ENCODE data around the gene TMEM240.
"Not testable (repeated sequence)": the region's sequence is repeated elsewhere in the genome, so short reads cannot be mapped to it uniquely, and the experiment has no call there.

The TMEM240 gene

DNA sequence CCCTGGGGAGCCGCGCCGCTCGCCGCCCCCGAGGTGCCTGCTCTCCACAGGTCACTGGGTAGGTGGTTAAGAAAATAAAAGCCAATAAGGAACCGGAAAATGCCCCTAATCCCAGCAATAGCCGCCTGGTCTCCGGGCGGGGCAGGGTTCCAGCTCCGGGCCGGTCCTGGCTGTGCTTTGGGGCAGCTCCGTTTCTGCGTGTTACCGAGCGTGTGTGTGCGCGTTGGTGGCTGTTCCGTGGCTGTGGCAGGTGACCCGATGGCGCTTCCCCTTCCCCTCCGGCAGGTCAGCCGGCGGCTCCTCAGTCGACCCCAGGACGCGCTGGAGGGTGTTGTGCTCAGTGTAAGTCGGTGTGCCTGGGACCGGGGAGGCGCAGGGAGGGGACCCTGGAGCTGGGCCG, 17.2 kb downstream of the TMEM240 start:
- not testable (repeated sequence) for DNase-seq

DNA sequence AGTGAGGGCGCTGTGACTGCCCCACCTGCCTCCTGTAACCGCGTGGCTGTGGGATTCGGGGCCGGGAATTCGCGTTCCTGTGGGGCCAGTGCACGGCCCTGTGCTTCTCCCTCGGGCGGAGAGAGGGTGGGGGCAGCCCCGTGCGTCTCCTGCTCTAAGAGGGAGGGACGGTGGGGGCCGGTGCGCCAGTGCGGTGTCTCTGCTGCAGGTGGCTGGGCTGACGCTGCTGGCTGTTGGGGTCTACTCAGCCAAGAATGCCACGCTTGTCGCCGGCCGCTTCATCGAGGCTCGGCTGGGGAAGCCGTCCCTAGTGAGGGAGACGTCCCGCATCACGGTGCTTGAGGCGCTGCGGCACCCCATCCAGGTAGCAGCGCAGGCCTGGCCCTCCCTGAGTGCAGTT, 17.9 kb downstream of the TMEM240 start:
- DNase-seq, result not testable (repeated sequence)

DNA sequence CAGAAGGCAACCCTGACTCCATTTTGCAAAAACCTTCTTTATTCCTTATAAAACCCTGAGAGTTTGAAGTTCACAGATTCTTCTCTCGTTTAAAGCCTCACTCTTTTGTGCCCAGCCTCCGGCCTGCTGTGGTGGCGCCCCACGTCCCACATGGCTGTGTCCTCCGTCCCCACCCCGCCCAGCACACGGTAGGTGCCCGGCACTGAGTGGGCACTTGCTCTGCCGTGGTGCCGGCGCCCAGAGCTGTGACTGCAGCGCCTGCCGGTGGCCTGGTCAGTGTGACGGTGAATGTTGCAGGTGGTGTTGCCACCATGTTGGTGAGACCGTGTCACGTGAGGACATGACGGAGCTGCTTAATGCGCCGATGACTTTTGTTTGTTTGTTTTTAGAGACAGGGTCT, 19.1 kb downstream of the TMEM240 start:
- DNase-seq, result no peak

DNA sequence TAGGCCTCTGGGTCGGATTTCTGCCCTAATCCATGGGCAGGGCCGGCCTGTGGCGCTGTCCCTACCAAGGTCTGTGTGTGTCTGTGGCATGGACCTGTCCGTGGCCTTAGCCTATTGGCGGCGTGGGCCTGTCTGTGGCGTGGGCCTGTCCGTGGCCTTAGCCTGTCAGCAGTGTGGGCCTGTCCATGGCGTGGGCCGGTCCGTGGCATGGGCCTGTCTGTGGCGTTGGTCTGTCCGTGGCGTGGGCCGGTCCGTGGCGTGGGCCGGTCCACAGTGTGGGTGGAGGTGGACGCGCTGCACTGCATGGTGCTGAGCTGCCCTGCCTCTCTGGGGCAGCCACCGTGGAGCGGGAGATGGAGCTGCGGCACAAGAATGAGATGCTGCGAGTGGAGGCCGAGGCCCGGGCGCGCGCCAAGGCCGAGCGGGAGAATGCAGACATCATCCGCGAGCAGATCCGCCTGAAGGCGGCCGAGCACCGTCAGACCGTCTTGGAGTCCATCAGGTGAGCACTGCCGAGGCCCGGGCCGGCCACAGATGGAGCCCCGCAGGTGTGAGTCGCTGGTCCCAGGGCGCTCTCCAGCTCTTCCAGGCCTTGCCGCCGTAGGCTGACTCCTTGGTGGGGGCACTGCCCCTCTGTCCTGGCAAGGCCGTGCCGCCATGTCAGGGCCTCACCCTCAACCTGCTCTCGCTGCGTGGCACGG, 20.5 kb downstream of the TMEM240 start:
- not testable (repeated sequence) for DNase-seq

DNA sequence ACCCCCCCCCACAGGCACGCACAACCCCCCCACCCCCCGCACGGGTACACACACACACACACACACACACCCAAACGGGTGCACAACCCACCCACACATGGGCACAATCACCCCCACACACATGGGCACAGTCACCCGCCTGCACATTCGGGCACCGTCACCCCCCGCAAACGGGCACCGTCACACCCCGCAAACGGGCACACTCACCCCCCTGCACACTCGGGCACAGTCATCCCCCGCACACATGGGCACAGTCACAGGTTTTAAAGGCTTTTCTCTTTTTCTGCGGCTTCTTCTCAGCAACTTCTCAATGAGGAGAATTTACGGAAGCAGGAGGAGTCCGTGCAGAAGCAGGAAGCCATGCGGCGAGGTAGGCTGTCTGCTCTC, 21.8 kb downstream of the TMEM240 start:
- DNase-seq, result not testable (repeated sequence)

DNA sequence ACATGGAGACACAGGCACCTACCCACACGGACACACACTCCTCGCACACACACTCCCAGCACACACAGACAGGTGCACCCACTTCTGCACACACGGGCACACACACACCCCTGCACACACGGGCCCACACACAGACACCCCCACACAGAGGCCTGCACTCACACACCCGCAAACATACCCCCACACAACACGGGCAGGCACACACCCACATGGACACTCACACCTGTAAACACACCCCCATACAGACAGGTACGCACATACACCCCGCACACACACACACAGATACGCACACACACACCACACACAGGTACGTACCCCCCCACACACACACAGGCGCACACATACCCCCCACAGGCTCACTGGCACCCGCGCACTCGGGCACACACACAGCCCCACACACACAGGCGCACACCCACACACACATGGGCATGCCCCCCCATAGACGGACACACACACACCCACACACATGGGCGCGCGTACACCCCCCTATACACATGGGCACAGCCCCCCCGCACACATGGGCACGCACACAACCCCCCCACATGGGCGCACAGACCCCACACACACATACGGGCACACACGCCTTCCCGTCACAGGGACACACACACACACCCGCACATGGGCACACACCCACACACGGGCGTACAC, 22.3 kb downstream of the TMEM240 start:
- DNase-seq, result no peak

DNA sequence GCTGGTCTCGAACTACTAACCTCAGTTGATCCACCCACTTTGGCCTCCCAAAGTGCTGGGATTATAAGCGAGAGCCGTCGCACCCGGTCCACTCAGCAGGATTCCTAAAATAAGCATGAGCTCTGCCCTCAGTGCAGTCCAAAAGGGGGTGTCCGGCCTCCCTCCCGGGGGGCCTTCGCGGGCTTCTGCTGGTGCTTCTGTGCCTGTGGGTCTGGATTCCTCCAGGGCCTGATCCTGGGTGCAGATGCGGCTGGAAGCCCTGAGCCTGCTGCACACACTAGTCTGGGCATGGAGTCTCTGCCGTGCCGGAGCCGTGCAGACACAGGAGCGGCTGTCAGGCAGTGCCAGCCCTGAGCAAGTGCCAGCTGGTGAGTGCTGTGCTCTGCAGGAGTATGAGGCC, 23.5 kb downstream of the TMEM240 start:
- not testable (repeated sequence) for DNase-seq

DNA sequence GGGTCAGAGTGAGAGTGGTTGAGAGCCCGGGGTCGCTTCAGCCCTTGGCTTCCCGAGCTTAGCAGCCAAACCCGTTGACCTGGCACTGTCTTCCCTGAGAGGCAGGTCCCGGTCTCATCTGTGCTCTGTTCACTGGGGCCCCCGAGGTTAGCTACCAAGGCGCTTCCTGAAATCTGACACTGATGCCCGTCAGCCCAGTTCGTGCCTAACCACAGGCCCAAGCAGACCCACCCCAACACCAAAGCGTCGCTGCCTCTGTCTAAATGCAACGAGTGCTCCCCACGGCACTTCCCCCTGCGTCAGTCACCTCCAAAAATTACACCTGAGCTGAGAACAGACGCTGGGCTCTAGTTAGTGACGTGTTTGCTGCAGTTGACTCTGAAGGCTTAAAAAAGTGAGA, 26.0 kb downstream of the TMEM240 start:
- DNase-seq, result not testable (repeated sequence)

DNA sequence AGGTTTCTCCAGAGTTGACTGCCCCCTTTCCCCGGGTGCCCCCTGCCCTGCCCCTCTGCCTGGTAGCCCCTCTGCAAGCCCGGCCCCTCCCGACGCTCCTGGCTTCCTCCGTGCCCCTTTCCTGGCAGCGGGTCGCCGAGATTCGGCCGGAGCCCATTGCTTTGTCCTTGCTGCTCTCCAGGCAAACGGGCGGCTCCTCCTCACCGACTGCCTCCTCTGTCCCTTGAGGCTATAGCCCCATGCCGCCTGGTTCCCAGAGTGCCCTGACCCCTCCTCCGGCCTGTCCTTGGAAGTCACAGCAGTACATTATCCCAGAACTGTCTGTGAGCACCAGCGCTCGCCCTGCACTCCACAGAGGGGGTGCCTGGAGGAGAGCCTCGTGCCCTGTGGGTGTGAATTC, 26.7 kb downstream of the TMEM240 start:
- not testable (repeated sequence) for DNase-seq

DNA sequence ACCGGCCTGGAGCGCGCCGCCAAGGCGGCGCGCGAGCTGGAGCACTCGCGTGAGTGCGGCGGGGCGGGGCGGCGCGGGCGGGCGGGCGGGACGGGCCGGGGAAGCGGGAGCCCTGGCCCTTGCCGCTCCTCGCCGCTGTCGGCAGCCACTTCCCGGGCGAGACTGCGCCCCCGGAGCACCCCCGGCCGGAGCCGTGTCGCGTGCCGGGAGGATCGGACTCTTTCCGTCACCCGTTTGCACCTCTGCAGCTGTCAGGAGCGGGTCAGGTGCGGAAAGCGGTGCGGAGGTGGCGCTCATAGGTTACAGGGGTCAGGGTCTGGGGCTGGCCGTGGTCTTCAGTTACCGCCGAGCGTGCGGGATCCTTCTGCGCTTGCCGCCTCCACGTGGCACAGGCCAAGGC, 28.0 kb downstream of the TMEM240 start:
- peak; percentile 23 for DNase-seq

DNA sequence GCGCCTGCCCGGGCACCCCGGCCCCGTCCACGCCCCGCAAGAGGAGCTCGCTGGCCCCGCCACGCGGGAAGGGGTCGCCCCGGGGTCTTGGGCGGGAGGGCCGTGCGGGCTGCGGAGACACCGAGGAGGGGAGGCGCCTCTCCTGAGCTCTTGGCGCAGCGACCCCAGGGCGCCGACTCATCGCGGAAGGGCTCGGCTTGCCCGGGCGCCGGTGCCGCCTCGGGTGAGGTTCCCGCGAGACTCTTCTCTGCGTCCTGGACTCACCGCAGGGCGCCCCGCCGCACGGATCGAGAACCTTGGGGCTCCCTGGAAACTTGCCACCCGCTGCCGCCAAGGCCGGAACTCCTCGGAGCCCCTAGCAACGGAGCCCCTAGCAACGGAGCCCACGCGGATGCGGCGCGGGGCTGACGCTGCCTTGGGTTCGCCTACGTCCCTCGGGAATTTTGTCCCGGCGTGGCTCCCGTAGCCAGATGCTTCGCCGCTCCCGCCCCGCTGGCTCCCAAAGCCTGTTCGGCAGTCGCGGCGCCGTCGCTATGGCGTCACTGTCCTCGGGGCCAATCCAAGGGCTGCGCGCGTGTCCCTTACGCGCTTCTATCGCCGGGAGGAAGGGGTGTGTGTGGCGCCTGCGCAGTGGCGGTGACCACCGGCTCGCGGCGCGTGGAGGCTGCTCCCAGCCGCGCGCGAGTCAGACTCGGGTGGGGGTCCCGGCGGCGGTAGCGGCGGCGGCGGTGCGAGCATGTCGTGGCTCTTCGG, 28.7 kb downstream of the TMEM240 start, which contains the start of gene ATAD3A:
ATAD3A (plus strand) TSS at position 630 of the 753 bp plus-strand sequence; CDS start at position 737, 107 bp downstream.
- DNase-seq, result peak; percentile 96

DNA sequence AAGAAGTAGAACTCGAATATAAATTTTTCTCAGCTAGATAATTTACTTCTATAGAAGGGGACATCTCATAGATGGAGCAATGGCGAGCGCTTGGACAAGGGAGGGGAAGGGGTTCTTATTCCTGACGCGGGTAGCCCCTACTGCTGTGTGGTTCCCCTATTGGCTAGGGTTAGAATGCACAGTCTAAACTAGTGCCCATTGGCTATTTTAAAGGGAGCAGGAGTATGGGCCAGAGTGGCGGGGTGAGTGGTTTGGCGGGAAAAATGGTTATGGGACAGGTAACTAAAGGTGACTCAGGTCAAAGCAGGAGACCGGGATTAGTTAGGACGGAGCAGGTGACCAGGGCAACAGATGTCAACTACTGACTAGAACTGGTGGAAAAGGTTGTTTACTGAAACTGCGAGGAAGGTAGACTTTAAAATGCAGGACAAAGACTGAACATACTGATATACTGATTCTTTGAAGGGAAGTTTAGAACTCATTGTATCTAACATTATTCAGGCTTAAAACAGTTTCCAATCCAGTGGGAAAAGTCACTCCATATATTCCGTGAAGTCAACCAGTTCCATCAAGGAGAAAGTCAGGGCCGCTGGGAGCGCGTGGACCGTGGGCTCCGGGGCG, 29.4 kb downstream of the TMEM240 start:
- DNase-seq, result peak; percentile 15

DNA sequence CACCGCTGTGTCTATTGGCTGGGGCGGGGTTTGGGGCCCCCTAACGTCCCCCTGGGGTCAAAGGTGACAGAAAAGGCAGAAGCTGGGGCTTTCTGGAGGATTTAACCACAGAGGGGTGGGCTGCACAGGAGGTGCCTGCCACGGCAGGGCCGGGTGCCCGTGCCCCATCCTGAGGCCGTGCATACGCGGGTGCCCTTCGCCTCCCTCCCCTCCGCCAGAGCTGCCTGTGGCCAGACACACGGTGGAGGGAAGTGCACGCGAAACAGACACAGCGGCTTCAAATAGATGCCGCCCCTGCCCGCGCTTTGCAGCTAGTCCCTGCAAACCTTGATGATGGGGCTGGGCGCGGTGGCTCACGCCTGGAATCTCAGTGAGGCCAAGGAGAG, 31.0 kb downstream of the TMEM240 start:
- not testable (repeated sequence) for DNase-seq

DNA sequence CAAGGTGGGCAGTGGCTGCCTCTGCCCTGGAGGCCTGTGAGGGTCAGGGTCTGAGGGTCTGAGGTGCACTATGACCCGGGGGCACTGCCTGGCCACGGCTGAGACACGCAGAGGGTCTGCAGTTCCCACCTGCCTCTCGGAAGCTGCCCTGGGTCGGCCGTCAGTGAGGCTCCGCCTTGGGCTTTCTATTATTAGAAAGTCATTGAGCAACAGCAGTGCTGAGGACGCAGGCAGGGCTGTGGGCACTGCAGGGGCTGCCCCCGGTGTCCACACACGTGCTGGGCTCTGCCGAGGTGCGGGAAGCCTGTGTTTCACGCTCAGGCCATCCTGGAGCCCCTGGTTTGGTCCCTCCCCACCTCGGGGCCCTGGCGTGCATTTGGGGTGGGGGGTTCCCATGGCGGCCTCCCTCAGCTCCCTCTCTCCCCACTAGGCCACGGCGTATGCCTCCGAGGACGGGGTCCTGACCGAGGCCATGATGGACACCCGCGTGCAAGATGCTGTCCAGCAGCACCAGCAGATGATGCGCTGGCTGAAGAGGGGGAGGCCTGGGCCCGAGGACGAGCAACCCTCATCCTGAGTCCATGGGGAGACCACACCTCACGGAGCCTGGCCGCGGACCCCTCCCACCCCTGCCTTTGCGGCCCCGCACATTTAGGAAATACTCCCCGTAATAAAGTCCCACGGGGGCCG, 31.5 kb downstream of the TMEM240 start:
- DNase-seq, result not testable (repeated sequence)

DNA sequence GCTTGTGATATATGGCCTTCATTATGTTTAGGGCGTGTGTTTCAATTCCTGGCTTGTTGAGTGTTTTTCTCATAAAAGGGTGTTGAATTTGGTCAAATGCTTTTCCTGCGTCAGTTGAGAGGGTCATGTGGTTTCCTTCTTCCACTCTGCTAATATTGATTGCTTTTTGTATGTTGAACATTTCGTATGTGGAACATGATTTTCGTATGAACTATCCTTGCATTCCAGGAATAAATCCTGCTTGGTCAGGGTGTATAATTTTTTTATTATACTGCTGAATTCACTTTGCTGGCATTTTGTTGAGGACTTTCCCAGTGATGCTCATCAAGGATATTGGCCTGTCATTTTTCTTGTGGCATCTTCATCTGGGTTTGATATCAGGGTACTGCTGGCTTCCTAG, 33.1 kb downstream of the TMEM240 start:
- DNase-seq, result no peak

DNA sequence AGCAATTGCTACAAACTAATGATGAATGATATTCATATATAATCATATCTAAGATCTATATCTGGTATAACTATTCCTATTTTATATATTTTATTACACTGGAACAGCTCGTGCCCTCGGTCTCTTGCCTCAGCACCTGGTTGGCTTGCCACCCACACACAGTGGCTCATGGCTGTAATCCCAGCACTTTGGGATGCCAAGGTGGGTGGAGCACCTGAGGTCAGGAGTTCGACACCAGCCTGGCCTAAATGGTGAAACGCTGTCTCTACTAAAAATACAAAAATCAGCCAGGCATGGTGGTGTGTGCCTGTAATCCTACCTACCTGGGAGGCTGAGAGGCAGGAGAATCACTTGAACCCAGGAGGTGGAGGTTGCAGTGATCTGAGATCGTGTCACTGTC, 34.6 kb downstream of the TMEM240 start:
- DNase-seq, result not testable (repeated sequence)

DNA sequence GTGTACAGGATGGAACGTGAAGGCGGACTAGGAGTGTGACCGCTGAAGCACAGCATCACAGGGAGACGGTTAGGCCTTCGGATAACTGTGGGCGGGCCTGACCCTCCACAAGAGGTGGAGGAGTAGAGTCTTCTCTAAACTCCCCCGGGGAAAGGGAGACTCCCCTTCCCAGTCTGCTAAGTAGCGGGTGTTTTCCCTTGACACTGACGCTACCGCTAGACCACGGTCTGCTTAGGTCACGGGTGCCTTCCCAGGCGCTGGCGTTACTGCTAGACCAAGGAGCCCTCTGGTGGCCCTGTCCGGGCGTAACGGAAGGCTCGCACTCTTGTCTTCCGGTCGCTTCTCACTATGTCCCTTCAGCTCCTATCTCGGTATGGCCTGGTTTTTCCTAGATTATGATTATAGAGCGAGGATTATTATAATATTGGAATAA, 35.0 kb downstream of the TMEM240 start:
- DNase-seq, result peak; percentile 48

DNA sequence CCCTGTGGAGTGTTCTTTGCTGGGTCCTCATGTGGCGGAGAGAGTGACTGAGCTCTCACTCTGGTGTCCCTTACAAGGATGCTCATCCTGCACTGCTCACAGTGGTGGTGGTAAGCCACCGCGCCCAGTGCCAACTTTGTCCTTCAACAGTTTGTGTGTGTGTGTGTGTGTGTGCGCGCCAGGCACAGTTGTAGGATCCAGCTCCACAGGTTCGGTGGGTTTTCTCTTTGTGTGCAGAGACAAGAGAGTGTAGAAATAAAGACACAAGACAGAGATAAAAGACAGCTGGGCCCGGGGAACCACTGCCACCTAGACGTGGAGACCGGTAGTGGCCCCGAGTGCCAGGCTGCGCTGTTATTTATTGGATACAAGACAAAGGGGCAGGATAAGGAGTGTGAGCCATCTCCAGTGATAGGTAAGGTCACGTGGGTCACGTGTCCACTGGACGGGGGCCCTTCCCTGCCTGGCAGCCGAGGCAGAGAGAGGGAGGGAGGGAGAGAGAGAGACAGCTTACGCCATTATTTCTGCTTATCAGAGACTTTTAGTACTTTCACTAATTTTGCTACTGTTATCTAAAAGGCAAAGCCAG, 35.6 kb downstream of the TMEM240 start:
- peak; percentile 84 for DNase-seq

DNA sequence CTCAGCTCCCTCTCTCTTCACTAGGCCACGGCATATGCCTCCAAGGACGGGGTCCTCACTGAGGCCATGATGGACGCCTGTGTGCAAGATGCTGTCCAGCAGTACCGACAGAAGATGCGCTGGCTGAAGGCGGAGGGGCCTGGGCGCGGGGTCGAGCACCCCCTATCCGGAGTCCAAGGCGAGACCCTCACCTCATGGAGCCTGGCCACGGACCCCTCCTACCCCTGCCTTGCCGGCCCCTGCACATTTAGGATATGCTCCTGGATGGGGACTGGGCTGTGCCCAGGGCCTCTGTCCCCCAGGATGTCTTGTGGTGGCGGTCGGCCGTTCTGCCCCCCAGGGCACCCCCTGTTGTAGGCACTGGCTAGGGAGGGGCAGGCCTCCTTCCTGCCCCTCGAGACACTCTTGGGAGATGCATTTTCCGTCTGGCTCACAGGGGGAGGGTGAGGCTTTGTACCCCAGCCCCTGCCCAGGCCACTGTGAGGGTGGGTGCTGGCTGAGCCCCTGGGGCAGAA, 44.9 kb downstream of the TMEM240 start:
- not testable (repeated sequence) for DNase-seq

DNA sequence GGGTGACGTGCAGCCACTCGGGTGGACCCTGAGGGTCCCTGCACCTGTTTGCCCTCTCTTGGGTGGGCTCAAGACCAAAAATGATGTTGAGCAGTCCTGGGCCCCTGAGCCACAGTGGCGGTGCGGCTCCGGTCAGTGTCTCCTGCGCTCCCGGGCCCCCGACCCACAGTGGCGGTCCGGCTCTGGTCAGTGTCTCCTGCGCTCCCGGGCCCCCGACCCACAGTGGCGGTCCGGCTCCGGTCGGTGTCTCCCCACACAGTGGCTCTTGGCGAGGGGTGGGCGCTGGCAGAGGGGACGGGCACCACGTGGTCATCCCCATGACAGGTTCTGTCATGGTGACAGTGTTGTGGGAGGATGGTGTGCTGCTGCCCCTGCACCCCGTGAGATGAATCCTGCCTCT, 46.1 kb downstream of the TMEM240 start:
- not testable (repeated sequence) for DNase-seq

DNA sequence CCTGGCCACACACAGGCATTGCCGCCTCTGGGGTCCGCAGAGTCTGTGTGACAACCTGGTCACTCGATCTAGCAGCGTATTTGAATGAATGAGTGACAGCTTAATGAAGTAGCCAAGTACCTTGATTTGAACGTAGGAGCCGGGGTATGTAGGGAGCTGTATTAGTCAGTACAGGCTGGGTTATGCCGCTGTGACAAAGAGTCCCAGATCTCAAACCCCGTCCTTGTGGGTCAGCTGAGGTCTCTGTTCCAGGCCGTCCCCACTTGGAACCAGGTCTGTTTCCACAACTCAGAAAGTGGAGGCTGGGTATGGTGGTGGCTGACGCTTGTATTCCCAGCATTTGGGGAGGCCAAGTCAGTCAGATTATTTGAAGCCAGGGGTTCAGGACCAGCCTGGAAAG, 48.8 kb downstream of the TMEM240 start:
- no peak for DNase-seq

DNA sequence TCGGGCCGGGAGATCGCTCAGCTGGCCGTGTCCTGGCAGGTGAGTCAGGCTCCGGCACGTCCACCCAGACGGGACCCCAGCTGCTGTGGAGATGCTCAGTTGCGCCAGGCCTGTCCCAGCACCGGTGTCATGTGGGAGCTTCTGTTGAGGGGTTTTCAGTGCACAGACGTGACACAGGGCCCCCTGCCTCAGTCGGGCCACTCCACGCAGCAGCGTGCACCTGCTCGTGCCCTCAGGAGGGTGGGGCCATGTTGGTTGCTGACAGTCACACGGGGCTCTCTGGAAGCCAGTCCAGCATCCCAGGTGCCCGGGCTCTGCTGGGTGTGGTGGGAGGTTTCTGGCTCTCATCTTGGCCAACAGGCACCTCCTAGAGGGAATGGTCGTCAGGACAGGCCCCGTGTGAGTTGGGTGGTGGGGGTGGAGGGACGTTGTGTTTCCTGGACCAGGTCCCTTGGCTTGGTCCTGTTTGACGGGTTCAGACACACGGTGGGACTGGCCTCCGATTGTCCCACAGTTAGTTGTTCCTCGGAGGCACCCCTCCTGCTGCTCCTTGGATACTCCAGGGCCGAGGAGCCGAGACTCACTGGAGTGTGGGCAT, 49.7 kb downstream of the TMEM240 start:
- no peak for DNase-seq
